K562 (cell line): ENCODE results near the gene ARL14. TPM values are rescaled to one million over a fixed set of nuclear protein-coding genes. Genes with fewer than 3 reads are reported as not detected.

Experiments used
- ATAC-seq: fragments of 200-7000 bp; cut with Tn5 transposase; 3 replicates; pipeline ENCODE4 v1.9.1; 2020; ENCODE audit warnings: moderate library complexity
- BruUV-seq: library from RNA; stranded (reverse); fragments of 400-500 nt; replicated peaks from 2 replicates; lab custom pipeline; 2021; lab: Mats Ljungman, UMichigan
- CTCF ChIA-PET: fragments of 300-600 bp; formaldehyde crosslinking; extraction: SDS; loops from one replicate; lab custom pipeline; 2021; ENCODE audit warnings: low intra/inter-chr PET ratio; lab: Yijun Ruan, JAX
- POLR2A ChIA-PET: fragments of 300-600, 350-650 bp; sonication (Branson Sonifier 250); formaldehyde crosslinking; extraction: SDS; loops from one replicate; lab custom pipeline; 2021; ENCODE audit warnings: antibody characterized with exemption, inconsistent platforms; lab: Yijun Ruan, JAX
- DNase-seq, 4 experiments: peaks; one replicate each; pipeline versions ENCODE4 v3.0.0 to v3.0.0-alpha.2; 2011 to 2018; ENCODE audit warnings: low spot score in 3 of 4, mixed read lengths in 3 of 4; ENCODE audit errors: extremely low read depth in 1 of 4
- FAIRE-seq: peaks from 2 replicates; lab custom pipeline; 2011; peaks lifted over from hg19 to GRCh38; lab: Jason Lieb, UNC
- H2AFZ ChIP-seq: 2 replicates; pipeline ENCODE4 v1.6.0; 2011; ENCODE audit warnings: low read depth, low read length, control low read depth, inconsistent platforms
- H3K27ac ChIP-seq: fragments of 200-600 bp; 3 replicates; pipeline ENCODE4 v1.8.0; 2011; ENCODE audit warnings: low read depth, mild to moderate bottlenecking, control low read depth, inconsistent platforms, low read length, moderate library complexity, mixed read lengths; ENCODE audit errors: extremely low read depth
- H3K27me3 ChIP-seq, 2 experiments: fragments of 300-600 bp in 1 of 2; 2 replicates in 1 of 2; 3 replicates in 1 of 2; pipeline versions ENCODE4 v1.6.0 to v1.8.0; 2011; ENCODE audit warnings: inconsistent platforms in 2 of 2, low read length in 2 of 2, mild to moderate bottlenecking in 1 of 2, mixed read lengths in 1 of 2, moderate library complexity in 1 of 2; ENCODE audit not compliant: control insufficient read depth in 2 of 2, insufficient read depth in 2 of 2
- H3K36me3 ChIP-seq: fragments of 300-600 bp; 3 replicates; pipeline ENCODE4 v1.8.0; 2011; ENCODE audit warnings: mild to moderate bottlenecking, low read length, inconsistent platforms; ENCODE audit not compliant: control insufficient read depth, insufficient read depth
- H3K4me1 ChIP-seq, 2 experiments: fragments of 200-600 bp in 1 of 2; replicated peaks in 1 of 2; 2 replicates in 1 of 2; 3 replicates in 1 of 2; pipeline versions ENCODE4 v1.5.1 to v1.8.0; 2011; ENCODE audit warnings: inconsistent platforms in 2 of 2, low read length in 2 of 2, mild to moderate bottlenecking in 1 of 2, mixed read lengths in 1 of 2, moderate library complexity in 1 of 2; ENCODE audit not compliant: control insufficient read depth in 2 of 2, insufficient read depth in 2 of 2
- H3K4me2 ChIP-seq: 2 replicates; pipeline ENCODE4 v1.6.1; 2011; ENCODE audit warnings: low read length, control low read depth, inconsistent platforms, mixed read lengths; ENCODE audit not compliant: insufficient read depth
- H3K4me3 ChIP-seq: fragments of 200-600 bp; sonication (generic), shearing (Covaris generic); 2 replicates; pipeline ENCODE4 v1.5.1; 2016; ENCODE audit warnings: control low read depth, inconsistent platforms
- H3K79me2 ChIP-seq: fragments of 200-600 bp; 3 replicates; pipeline ENCODE4 v1.8.0; 2011; ENCODE audit warnings: low read length, inconsistent platforms; ENCODE audit not compliant: control insufficient read depth, insufficient read depth
- H3K9ac ChIP-seq, 2 experiments: 2 replicates each; pipeline versions ENCODE4 v1.6.0 to v1.6.1; 2011; ENCODE audit warnings: low read depth in 2 of 2, low read length in 2 of 2, control low read depth in 1 of 2, inconsistent platforms in 1 of 2, mild to moderate bottlenecking in 1 of 2, mixed read lengths in 1 of 2; ENCODE audit not compliant: insufficient read depth in 1 of 2
- H3K9me1 ChIP-seq: one replicate; pipeline ENCODE4 v1.6.0; 2011; ENCODE audit warnings: inconsistent platforms, mild to moderate bottlenecking, low read length, moderate library complexity; ENCODE audit not compliant: control insufficient read depth, insufficient read depth
- H3K9me3 ChIP-seq: replicated peaks from 2 replicates; pipeline ENCODE4 v1.5.1; 2011; ENCODE audit warnings: low read depth, low read length, inconsistent platforms; ENCODE audit not compliant: control insufficient read depth, insufficient read depth
- H4K20me1 ChIP-seq: replicated peaks from 2 replicates; pipeline ENCODE4 v1.6.1; 2011; ENCODE audit warnings: low read length, inconsistent platforms, mixed read lengths; ENCODE audit not compliant: control insufficient read depth, insufficient read depth
- ZC3H4 ChIP-seq: sonication (generic); formaldehyde crosslinking; IDR thresholded peaks from 2 replicates; pipeline ENCODE4 v1.9.0; 2021; ENCODE audit warnings: missing genetic modification reagents, borderline replicate concordance
- WGBS: fragments of 100-300 bp; shearing (Covaris generic); methylation state at CpG from one replicate; pipeline ENCODE4 v1.1.6; 2016; ENCODE audit warnings: low coverage, mixed read lengths; ENCODE audit not compliant: insufficient coverage; ENCODE audit errors: missing lambda C conversion rate; 5-methylcytosine and 5-hydroxymethylcytosine counted together
- in situ Hi-C: fragments of 300-500 bp; cut with MboI; formaldehyde crosslinking; loops from 4 replicates; pipeline ENCODE4 v1.15.0; 2018; ENCODE audit warnings: inconsistent platforms, mixed read lengths
- intact Hi-C: fragments of 100-400 bp; cut with micrococcal nuclease; formaldehyde crosslinking; loops from 2 replicates; pipeline ENCODE4 v1.14.2; 2022
- polyA plus RNA-seq, 8 experiments: library from polyadenylated mRNA; depleted of rRNA in 4 of 8; stranded (reverse) in 5 of 8; unstranded in 3 of 8; fragments of >200 nt; fragmentation: Nextera tagmentation in 2 of 8; fragmentation: Illumina TruSeq in 1 of 8; extraction: Ambion mirVana in 2 of 8; extraction: Trizol in 1 of 8; gene quantifications; 2 replicates each; pipeline versions ENCODE4 v1.2.1 to v1.2.3, GENCODE V29; 2011 to 2014; ENCODE audit warnings: inconsistent platforms in 1 of 8, missing spikeins in 1 of 8
- total RNA-seq, 7 experiments: library from RNA; depleted of rRNA in 6 of 7; stranded (reverse); fragments of >200 nt in 6 of 7; fragmentation: Illumina TruSeq in 2 of 7; extraction: Trizol in 2 of 7; gene quantifications; 2 replicates each; pipeline versions ENCODE4 v1.2.1 to v1.2.3, GENCODE V29; 2011 to 2021; ENCODE audit warnings: low replicate concordance in 1 of 7
- TF ChIP-seq, protein P1 (sequence below): sonication (generic); formaldehyde crosslinking; IDR thresholded peaks from 2 replicates; pipeline ENCODE4 v1.8.1; 2023; ENCODE audit warnings: mild to moderate bottlenecking, missing genetic modification reagents, moderate library complexity
- TF ChIP-seq, protein P2 (sequence below): fragments of 450-650 bp; IDR thresholded peaks from 2 replicates; pipeline ENCODE4 v1.7.1; 2018; ENCODE audit warnings: mild to moderate bottlenecking, low read depth; ENCODE audit not compliant: partially characterized antibody

ARL14 gene
- total and polyA plus RNA-seq, 9 of the 15 experiments (the other 6 are each of a cell fraction or from before 2014, with no cell fraction given) = not detected

DNA sequence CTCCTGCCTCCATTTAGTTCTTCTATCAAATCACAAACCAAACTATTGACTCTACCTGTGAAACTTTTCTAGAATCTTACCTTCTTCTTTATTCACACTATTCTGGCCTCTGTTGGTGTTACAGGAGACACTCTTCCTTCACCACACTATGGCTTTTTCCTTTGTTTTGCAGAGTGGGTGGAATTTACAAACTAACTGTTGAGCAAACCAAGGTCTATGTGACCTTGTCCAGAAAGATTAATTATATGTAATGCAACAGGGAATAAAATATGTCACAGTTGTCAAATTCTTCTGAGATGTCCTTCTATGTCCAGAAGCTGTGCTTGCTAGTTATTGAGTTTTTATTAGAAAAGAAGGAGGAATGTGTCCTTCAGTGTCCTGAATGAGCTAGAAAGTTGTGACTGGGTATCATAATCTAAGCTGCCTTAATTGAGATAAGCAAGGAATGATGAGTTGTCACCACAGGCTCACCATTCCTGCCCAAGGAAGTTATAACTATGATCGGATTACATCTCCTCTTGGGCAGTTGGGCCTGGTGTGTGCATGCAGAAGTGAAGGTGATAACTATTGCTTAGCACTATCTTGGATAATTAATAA, 21.7 kb downstream of the ARL14 start:
- TF ChIP-seq ZC3H4 = no peak
- TF ChIP-seq, protein P1, sequence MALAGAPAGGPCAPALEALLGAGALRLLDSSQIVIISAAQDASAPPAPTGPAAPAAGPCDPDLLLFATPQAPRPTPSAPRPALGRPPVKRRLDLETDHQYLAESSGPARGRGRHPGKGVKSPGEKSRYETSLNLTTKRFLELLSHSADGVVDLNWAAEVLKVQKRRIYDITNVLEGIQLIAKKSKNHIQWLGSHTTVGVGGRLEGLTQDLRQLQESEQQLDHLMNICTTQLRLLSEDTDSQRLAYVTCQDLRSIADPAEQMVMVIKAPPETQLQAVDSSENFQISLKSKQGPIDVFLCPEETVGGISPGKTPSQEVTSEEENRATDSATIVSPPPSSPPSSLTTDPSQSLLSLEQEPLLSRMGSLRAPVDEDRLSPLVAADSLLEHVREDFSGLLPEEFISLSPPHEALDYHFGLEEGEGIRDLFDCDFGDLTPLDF = no peak
- TF ChIP-seq, protein P2, sequence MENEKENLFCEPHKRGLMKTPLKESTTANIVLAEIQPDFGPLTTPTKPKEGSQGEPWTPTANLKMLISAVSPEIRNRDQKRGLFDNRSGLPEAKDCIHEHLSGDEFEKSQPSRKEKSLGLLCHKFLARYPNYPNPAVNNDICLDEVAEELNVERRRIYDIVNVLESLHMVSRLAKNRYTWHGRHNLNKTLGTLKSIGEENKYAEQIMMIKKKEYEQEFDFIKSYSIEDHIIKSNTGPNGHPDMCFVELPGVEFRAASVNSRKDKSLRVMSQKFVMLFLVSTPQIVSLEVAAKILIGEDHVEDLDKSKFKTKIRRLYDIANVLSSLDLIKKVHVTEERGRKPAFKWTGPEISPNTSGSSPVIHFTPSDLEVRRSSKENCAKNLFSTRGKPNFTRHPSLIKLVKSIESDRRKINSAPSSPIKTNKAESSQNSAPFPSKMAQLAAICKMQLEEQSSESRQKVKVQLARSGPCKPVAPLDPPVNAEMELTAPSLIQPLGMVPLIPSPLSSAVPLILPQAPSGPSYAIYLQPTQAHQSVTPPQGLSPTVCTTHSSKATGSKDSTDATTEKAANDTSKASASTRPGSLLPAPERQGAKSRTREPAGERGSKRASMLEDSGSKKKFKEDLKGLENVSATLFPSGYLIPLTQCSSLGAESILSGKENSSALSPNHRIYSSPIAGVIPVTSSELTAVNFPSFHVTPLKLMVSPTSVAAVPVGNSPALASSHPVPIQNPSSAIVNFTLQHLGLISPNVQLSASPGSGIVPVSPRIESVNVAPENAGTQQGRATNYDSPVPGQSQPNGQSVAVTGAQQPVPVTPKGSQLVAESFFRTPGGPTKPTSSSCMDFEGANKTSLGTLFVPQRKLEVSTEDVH = no peak
- no peak overlapping the region for H3K4me3 ChIP-seq
- H3K79me2 ChIP-seq = no peaks in the 10 kb centered on the region
- ChIA-PET CTCF (no interaction called here), POLR2A (no interaction called here)
- in situ Hi-C loops (no loop called here), intact Hi-C loops (no loop called here)
- no peak overlapping the region for H3K27ac ChIP-seq
- 0% methylated on average over 1 of the region's 1 CpG for WGBS
- H3K4me1 ChIP-seq = no peaks in the 10 kb centered on the region
- no peak overlapping the region for H3K4me2 ChIP-seq
- H2AFZ ChIP-seq = no peak overlapping the region
- FAIRE-seq (no peak), ATAC-seq (no peak), DNase-seq (no peak)
- H3K9me3 ChIP-seq = no peaks in the 10 kb centered on the region
- no peak overlapping the region for H3K9ac ChIP-seq
- BruUV-seq = no TSS peak
- H3K9me1 ChIP-seq = no peaks in the 10 kb centered on the region
- H3K36me3 ChIP-seq = no peaks in the 10 kb centered on the region
- H4K20me1 ChIP-seq = no peaks in the 10 kb centered on the region
- no peaks in the 10 kb centered on the region for H3K27me3 ChIP-seq
